ENCODE data around the gene PDXDC1.
"Not testable (repeated sequence)": the region's sequence is repeated elsewhere in the genome, so short reads cannot be mapped to it uniquely, and the experiment has no call there.

The PDXDC1 gene

GRCh38 chr16:14989291-14990281, 14.8 kb downstream of the PDXDC1 start:
- not testable (repeated sequence) for H3K4me3 Mint-ChIP-seq; DNase-seq (ENCODE audit: low spot score in 2 of 2); H3K9me3 Mint-ChIP-seq
- Mint-ChIP-seq H3K27ac (peak overlapping the region; percentile 70), H3K4me1 (peaks cover 29% of the 10 kb centered on the region), H3K36me3 (peaks cover 46% of the 10 kb centered on the region)
- peak; percentile 47 for ATAC-seq

DNA sequence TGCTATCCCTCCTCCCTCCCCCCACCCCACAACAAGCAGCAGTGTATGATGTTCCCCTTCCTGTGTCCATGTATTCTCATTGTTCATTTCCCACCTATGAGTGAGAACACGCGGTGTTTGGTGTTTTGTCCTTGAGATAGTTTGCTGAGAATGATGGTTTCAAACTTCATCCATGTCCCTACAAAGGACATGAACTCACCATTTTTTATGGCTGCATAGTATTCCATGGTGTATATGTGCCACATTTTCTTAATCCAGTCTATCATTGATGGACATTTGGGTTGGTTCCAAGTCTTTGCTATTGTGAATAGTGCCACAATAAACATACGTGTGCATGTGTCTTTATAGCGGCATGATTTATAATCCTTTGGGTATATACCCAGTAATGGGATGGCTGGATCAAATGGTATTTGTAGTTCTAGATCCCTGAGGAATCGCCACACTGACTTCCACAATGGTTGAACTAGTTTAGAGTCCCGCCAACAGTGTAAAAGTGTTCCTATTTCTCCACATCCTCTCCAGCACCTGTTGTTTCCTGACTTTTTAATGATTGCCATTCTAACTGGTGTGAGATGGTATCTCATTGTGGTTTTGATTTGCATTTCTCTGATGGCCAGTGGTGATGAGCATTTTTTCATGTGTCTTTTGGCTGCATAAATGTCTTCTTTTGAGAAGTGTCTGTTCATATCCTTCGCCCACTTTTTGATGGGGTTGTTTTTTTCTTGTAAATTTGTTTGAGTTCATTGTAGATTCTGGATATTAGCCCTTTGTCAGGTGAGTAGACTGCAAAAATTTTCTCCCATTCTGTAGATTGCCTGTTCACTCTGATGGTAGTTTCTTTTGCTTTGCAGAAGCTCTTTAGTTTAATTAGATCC, 18.7 kb downstream of the PDXDC1 start:
- ATAC-seq; DNase-seq (ENCODE audit: low spot score in 2 of 2); H3K4me3 Mint-ChIP-seq; H3K9me3 Mint-ChIP-seq; H3K27ac Mint-ChIP-seq: not testable (repeated sequence)
- H3K36me3 Mint-ChIP-seq: peaks cover 30% of the 10 kb centered on the region
- H3K4me1 Mint-ChIP-seq: peaks cover 33% of the 10 kb centered on the region

GRCh38 chr16:14996702-14997101, 21.9 kb downstream of the PDXDC1 start:
- ATAC-seq; H3K27ac Mint-ChIP-seq; DNase-seq (ENCODE audit: low spot score in 2 of 2); H3K4me3 Mint-ChIP-seq; H3K9me3 Mint-ChIP-seq: not testable (repeated sequence)
- Mint-ChIP-seq H3K36me3 (peaks cover 45% of the 10 kb centered on the region), H3K4me1 (peaks cover 22% of the 10 kb centered on the region)

GRCh38 chr16:14998300-14998699, 23.5 kb downstream of the PDXDC1 start:
- H3K4me3 Mint-ChIP-seq; H3K9me3 Mint-ChIP-seq; ATAC-seq; DNase-seq (ENCODE audit: low spot score in 2 of 2); H3K27ac Mint-ChIP-seq: not testable (repeated sequence)
- peaks cover 22% of the 10 kb centered on the region for H3K4me1 Mint-ChIP-seq
- peaks cover 53% of the 10 kb centered on the region for H3K36me3 Mint-ChIP-seq

- H3K4me3 Mint-ChIP-seq; ATAC-seq; H3K27ac Mint-ChIP-seq; DNase-seq (ENCODE audit: low spot score in 2 of 2); H3K9me3 Mint-ChIP-seq: not testable (repeated sequence)
- peaks cover 68% of the 10 kb centered on the region for H3K36me3 Mint-ChIP-seq
- H3K4me1 Mint-ChIP-seq: peaks cover 10% of the 10 kb centered on the region
These were observed 25.0 kb downstream of the PDXDC1 start for GRCh38 chr16:14999845-15000244.

DNA sequence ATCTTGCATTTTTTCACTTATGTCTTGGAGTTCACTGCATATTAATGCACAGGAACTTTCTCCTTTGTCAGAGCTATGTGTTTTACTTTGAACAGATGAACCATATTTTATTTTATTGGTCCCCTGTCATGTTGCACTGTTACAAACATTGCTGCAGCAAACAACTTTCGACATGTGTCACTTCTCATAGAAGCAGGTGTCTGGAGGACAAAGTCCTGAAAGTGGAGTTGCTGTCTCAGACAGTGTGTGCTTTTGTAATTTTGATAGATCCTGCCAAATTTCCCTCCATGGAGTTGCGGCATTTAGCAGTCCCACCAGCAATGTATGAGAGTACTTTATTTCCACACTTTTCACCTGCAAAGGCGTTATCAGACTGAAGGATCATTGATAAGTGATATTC, 27.6 kb downstream of the PDXDC1 start:
- not testable (repeated sequence) for H3K4me1 Mint-ChIP-seq; ATAC-seq; H3K4me3 Mint-ChIP-seq; DNase-seq (ENCODE audit: low spot score in 2 of 2); H3K9me3 Mint-ChIP-seq; H3K27ac Mint-ChIP-seq
- H3K36me3 Mint-ChIP-seq: peaks cover 84% of the 10 kb centered on the region

DNA sequence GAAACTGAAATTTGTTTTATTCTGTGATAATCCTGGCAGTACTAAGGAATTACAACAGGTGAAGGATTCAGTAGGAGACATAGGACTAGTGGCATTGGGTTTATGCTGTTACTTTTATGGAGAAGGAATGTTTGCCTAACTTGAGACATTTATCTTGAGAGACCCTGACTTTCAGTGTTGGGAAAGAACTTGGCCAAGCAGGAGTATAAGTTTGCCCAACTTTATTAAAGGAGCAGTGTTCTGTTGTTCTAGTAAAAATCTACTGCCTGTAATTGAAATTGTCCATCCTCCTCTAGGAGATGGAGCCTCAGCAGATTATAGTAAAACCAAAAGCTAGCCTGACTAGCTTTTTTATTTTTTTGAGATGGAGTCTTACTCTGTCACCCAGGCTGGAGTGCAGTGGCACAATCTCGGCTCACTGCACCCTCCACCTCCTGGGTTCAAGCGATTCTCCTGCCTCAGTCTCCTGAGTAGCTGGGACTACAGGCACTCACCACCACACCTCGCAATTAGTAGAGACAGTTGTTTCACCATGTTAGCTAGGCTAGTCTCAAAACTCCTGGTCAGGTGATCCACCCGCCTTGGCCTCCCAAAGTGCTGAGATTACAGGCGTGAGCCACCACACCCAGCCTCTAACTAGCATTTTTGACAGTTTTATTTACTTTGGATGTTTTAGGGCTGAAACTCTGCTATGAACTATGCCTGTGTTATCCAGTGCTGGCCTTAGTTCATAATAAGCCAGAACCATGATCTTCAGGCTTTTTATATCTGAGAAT, 30.7 kb downstream of the PDXDC1 start:
- H3K36me3 Mint-ChIP-seq: peaks cover 85% of the 10 kb centered on the region
- H3K27ac Mint-ChIP-seq: peak overlapping the region; percentile 8
- not testable (repeated sequence) for ATAC-seq; H3K4me3 Mint-ChIP-seq; H3K4me1 Mint-ChIP-seq; H3K9me3 Mint-ChIP-seq; DNase-seq (ENCODE audit: low spot score in 2 of 2)

GRCh38 chr16:15008647-15009046, 33.8 kb downstream of the PDXDC1 start:
- peaks cover 97% of the 10 kb centered on the region for H3K36me3 Mint-ChIP-seq

GRCh38 chr16:15012941-15013340, 38.1 kb downstream of the PDXDC1 start:
- ATAC-seq; DNase-seq (ENCODE audit: low spot score in 2 of 2); H3K9me3 Mint-ChIP-seq; H3K4me3 Mint-ChIP-seq; H3K27ac Mint-ChIP-seq; H3K4me1 Mint-ChIP-seq: not testable (repeated sequence)
- peaks cover 100% of the 10 kb centered on the region for H3K36me3 Mint-ChIP-seq

More at GRCh38 chr16:15008647-15009046, 33.8 kb downstream of the PDXDC1 start:
- H3K4me3 Mint-ChIP-seq; DNase-seq (ENCODE audit: low spot score in 2 of 2); H3K9me3 Mint-ChIP-seq; ATAC-seq; H3K4me1 Mint-ChIP-seq; H3K27ac Mint-ChIP-seq: not testable (repeated sequence)

DNA sequence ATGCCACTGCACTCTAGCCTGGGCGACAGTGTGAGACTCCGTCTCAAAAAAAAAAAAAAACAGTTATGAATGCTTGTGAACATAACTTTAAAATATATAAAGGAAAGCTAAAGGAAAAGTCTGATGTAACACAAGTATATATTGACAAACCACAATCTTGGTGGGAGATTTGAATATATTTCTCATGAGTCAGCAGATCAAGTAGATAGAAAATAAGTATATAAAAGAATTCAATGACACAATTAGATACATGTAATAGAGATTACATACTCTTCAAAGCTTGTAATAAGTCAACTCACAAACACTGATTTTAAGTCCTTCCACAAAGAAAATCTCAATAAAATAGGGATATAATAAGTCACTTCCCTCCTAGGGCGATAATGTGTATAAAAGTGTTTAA, 40.8 kb downstream of the PDXDC1 start:
- H3K36me3 Mint-ChIP-seq: peaks cover 100% of the 10 kb centered on the region
- not testable (repeated sequence) for H3K27ac Mint-ChIP-seq; H3K4me1 Mint-ChIP-seq; H3K9me3 Mint-ChIP-seq; ATAC-seq; H3K4me3 Mint-ChIP-seq; DNase-seq (ENCODE audit: low spot score in 2 of 2)

GRCh38 chr16:15016354-15016753, 41.5 kb downstream of the PDXDC1 start:
- not testable (repeated sequence) for H3K4me1 Mint-ChIP-seq; H3K9me3 Mint-ChIP-seq; H3K4me3 Mint-ChIP-seq; ATAC-seq; DNase-seq (ENCODE audit: low spot score in 2 of 2)
- Mint-ChIP-seq H3K27ac (peak overlapping the region; percentile 37), H3K36me3 (peaks cover 100% of the 10 kb centered on the region)

- Mint-ChIP-seq H3K27ac (peak overlapping the region; percentile 37), H3K36me3 (peaks cover 94% of the 10 kb centered on the region)
- not testable (repeated sequence) for H3K4me1 Mint-ChIP-seq; ATAC-seq; H3K9me3 Mint-ChIP-seq; DNase-seq (ENCODE audit: low spot score in 2 of 2); H3K4me3 Mint-ChIP-seq
These were observed 42.2 kb downstream of the PDXDC1 start for GRCh38 chr16:15016951-15017580.

GRCh38 chr16:15021429-15021828, 46.6 kb downstream of the PDXDC1 start:
- ATAC-seq; H3K27ac Mint-ChIP-seq; H3K4me3 Mint-ChIP-seq; DNase-seq (ENCODE audit: low spot score in 2 of 2); H3K9me3 Mint-ChIP-seq: not testable (repeated sequence)
- H3K4me1 Mint-ChIP-seq: peaks cover 20% of the 10 kb centered on the region
- H3K36me3 Mint-ChIP-seq: peaks cover 94% of the 10 kb centered on the region

- H3K27ac Mint-ChIP-seq; H3K4me3 Mint-ChIP-seq; H3K9me3 Mint-ChIP-seq; DNase-seq (ENCODE audit: low spot score in 2 of 2): not testable (repeated sequence)
- H3K4me1 Mint-ChIP-seq: peaks cover 20% of the 10 kb centered on the region
- ATAC-seq: peak; percentile 93
- peaks cover 94% of the 10 kb centered on the region for H3K36me3 Mint-ChIP-seq
These were observed 47.4 kb downstream of the PDXDC1 start for GRCh38 chr16:15022194-15022593.
